Hepatocyte (in vitro differentiated cells): ENCODE measurements around the gene ERC2. TPM values are rescaled to one million over a fixed set of nuclear protein-coding genes. Genes with fewer than 3 reads are reported as not detected.

Source experiments
- DNase-seq: peaks from one replicate; pipeline ENCODE4 v3.0.0-alpha.2; 2016; ENCODE audit warnings: low spot score
- H2AFZ ChIP-seq: fragments of 200-600 bp; sonication (generic); 2 replicates; pipeline ENCODE4 v1.6.0; 2016; ENCODE audit warnings: antibody characterized with exemption, mild to moderate bottlenecking
- H3K27ac ChIP-seq: fragments of 200-600 bp; sonication (generic); 2 replicates; pipeline ENCODE4 v1.5.1; 2016; ENCODE audit warnings: mild to moderate bottlenecking
- H3K27me3 ChIP-seq: fragments of 200-600 bp; sonication (generic); 2 replicates; pipeline ENCODE4 v1.6.1; 2016
- H3K36me3 ChIP-seq: fragments of 200-600 bp; sonication (generic); replicated peaks from 2 replicates; pipeline ENCODE4 v1.5.1; 2016; ENCODE audit warnings: low read depth; ENCODE audit not compliant: insufficient read depth
- H3K4me1 ChIP-seq: fragments of 200-600 bp; sonication (generic); 2 replicates; pipeline ENCODE4 v1.5.1; 2016; ENCODE audit warnings: mild to moderate bottlenecking, moderate library complexity; ENCODE audit not compliant: insufficient read depth
- H3K4me2 ChIP-seq: fragments of 200-600 bp; sonication (generic); 2 replicates; pipeline ENCODE4 v1.6.0; 2016
- H3K4me3 ChIP-seq: fragments of 200-600 bp; sonication (generic); 2 replicates; pipeline ENCODE4 v1.5.1; 2016; ENCODE audit warnings: mild to moderate bottlenecking
- H3K79me2 ChIP-seq: fragments of 200-600 bp; sonication (generic); 2 replicates; pipeline ENCODE4 v1.6.0; 2017; ENCODE audit warnings: mild to moderate bottlenecking
- H3K9me2 ChIP-seq: fragments of 200-600 bp; sonication (generic); replicated peaks from 2 replicates; pipeline ENCODE4 v1.6.0; 2017; ENCODE audit warnings: mild to moderate bottlenecking; ENCODE audit not compliant: insufficient read depth
- H3K9me3 ChIP-seq: fragments of 200-600 bp; sonication (generic); 2 replicates; pipeline ENCODE4 v1.5.1; 2016; ENCODE audit warnings: low read depth, mild to moderate bottlenecking
- H4K20me1 ChIP-seq: fragments of 200-600 bp; sonication (generic); 2 replicates; pipeline ENCODE4 v1.6.0; 2016; ENCODE audit warnings: mild to moderate bottlenecking; ENCODE audit not compliant: insufficient read depth, poor library complexity, severe bottlenecking
- EZH2 ChIP-seq: fragments of 200-600 bp; sonication (generic); IDR thresholded peaks from 2 replicates; pipeline ENCODE4 v1.6.1; 2016; ENCODE audit warnings: antibody characterized with exemption, mild to moderate bottlenecking, borderline replicate concordance
- EZH2phosphoT487 ChIP-seq: fragments of 200-600 bp; sonication (generic); IDR thresholded peaks from one replicate; pipeline ENCODE4 v1.6.1; 2018; ENCODE audit warnings: antibody characterized with exemption, mild to moderate bottlenecking, low read depth, moderate library complexity; ENCODE audit not compliant: unreplicated experiment, severe bottlenecking
- WGBS: methylation state at CpG from one replicate; pipeline ENCODE4 v1.1.6; 2016; ENCODE audit warnings: low lambda C conversion rate; ENCODE audit errors: missing lambda C conversion rate; 5-methylcytosine and 5-hydroxymethylcytosine counted together
- polyA plus RNA-seq: library from polyadenylated mRNA; unstranded; fragments of >200 nt; fragmentation: Nextera tagmentation; extraction: Ambion mirVana; gene quantifications from 2 replicates; pipeline ENCODE4 v1.2.1, GENCODE V29; 2016
- total RNA-seq: library from RNA; depleted of rRNA; stranded (reverse); fragments of >200 nt; gene quantifications from 2 replicates; pipeline ENCODE4 v1.2.3, GENCODE V29; 2014
- TF ChIP-seq, protein P1 (sequence below): fragments of 200-600 bp; sonication (generic); IDR thresholded peaks from 2 replicates; pipeline ENCODE4 v1.5.1; 2016; ENCODE audit warnings: antibody characterized with exemption, mild to moderate bottlenecking; ENCODE audit not compliant: poor library complexity

ERC2 gene
- total and polyA plus RNA-seq, 2 experiments from 2014 or later = 1.2 to 5.3 TPM

DNA sequence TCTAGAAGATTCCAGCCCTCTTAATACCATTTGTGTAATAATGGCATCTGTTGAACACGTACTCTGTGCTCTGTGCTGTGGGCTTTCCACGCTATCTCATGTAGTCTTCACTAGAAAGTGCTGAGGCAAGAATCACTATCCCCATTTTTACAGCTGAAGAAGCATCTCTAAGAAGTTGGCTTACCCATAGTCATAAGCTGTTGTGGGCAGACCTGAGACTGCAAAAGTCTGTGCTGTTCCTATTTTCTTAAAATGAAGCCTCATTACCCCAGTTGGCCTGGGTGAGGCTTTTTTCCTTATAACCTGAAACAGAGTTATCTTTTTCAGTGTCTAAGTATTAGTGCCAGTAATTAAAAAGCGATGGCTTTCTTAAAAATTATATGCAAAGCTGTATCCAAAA is 58.5 kb downstream of the ERC2 start:
- no peaks in the 10 kb centered on the region for H3K9me2 ChIP-seq
- no peaks in the 10 kb centered on the region for H3K36me3 ChIP-seq
- no peak overlapping the region for H3K27ac ChIP-seq
- H3K4me1 ChIP-seq = no peaks in the 10 kb centered on the region
- no peaks in the 10 kb centered on the region for H4K20me1 ChIP-seq
- TF ChIP-seq, protein P1, sequence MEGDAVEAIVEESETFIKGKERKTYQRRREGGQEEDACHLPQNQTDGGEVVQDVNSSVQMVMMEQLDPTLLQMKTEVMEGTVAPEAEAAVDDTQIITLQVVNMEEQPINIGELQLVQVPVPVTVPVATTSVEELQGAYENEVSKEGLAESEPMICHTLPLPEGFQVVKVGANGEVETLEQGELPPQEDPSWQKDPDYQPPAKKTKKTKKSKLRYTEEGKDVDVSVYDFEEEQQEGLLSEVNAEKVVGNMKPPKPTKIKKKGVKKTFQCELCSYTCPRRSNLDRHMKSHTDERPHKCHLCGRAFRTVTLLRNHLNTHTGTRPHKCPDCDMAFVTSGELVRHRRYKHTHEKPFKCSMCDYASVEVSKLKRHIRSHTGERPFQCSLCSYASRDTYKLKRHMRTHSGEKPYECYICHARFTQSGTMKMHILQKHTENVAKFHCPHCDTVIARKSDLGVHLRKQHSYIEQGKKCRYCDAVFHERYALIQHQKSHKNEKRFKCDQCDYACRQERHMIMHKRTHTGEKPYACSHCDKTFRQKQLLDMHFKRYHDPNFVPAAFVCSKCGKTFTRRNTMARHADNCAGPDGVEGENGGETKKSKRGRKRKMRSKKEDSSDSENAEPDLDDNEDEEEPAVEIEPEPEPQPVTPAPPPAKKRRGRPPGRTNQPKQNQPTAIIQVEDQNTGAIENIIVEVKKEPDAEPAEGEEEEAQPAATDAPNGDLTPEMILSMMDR = no peak
- TF ChIP-seq EZH2phosphoT487 (no peak), EZH2 (no peak)
- H2AFZ ChIP-seq = no peak overlapping the region
- no peaks in the 10 kb centered on the region for H3K79me2 ChIP-seq
- H3K4me2 ChIP-seq = no peak overlapping the region
- H3K9me3 ChIP-seq = no peaks in the 10 kb centered on the region
- no peak for DNase-seq
- no peak overlapping the region for H3K4me3 ChIP-seq
- H3K27me3 ChIP-seq = no peaks in the 10 kb centered on the region
- 96% methylated on average over 3 of the region's 3 CpGs for WGBS

- TF ChIP-seq EZH2 (no peak), EZH2phosphoT487 (no peak)
- TF ChIP-seq, protein P1 = no peak
- Histone ChIP-seq H4K20me1 (no peaks in the 10 kb centered on the region), H3K27ac (no peak overlapping the region), H2AFZ (no peak overlapping the region), H3K9me3 (no peaks in the 10 kb centered on the region), H3K4me1 (no peaks in the 10 kb centered on the region), H3K36me3 (no peaks in the 10 kb centered on the region), H3K27me3 (no peaks in the 10 kb centered on the region), H3K9me2 (no peaks in the 10 kb centered on the region), H3K79me2 (no peaks in the 10 kb centered on the region), H3K4me3 (no peak overlapping the region), H3K4me2 (no peak overlapping the region)
- 94% methylated on average over 18 of the region's 18 CpGs for WGBS
- DNase-seq = no peak
Measured at GRCh38 chr3:56408761-56409196, 59.5 kb downstream of the ERC2 start.

- Histone ChIP-seq H3K9me3 (no peaks in the 10 kb centered on the region), H3K4me1 (no peaks in the 10 kb centered on the region), H3K27me3 (no peaks in the 10 kb centered on the region), H3K4me3 (no peak overlapping the region), H2AFZ (no peak overlapping the region), H3K27ac (no peak overlapping the region), H4K20me1 (no peaks in the 10 kb centered on the region), H3K9me2 (no peaks in the 10 kb centered on the region), H3K36me3 (no peaks in the 10 kb centered on the region), H3K4me2 (no peak overlapping the region), H3K79me2 (no peaks in the 10 kb centered on the region)
- DNase-seq = no peak
- TF ChIP-seq EZH2phosphoT487 = no peak
- 67% methylated on average over 4 of the region's 4 CpGs for WGBS
Measured at GRCh38 chr3:56406826-56407515, 61.3 kb downstream of the ERC2 start.

DNA sequence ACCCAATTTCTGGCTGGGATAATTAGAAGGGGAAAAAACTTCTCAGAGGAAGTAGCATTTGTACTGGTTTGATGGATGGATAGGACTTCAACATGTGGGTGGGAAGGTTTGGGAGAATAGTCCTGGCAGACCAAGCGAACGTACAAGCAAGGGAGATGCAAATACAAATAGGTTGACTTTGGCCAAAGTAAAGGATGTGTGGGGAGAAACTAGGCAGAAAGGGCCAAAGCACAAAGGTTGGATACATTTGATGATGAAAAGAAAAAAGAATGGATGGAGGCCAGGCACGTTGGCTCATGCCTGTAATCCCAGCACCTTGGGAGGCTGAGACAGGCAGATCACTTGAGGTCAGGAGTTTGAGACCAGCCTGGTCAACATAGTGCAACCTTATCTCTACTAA is 63.4 kb downstream of the ERC2 start:
- Histone ChIP-seq H3K27ac (no peak overlapping the region), H3K27me3 (no peaks in the 10 kb centered on the region), H3K9me2 (no peaks in the 10 kb centered on the region), H3K79me2 (no peaks in the 10 kb centered on the region), H2AFZ (no peak overlapping the region), H3K4me3 (no peak overlapping the region), H3K36me3 (no peaks in the 10 kb centered on the region), H4K20me1 (no peaks in the 10 kb centered on the region), H3K4me2 (no peak overlapping the region), H3K4me1 (no peaks in the 10 kb centered on the region), H3K9me3 (no peaks in the 10 kb centered on the region)
- TF ChIP-seq EZH2phosphoT487 = no peak
- no peak for TF ChIP-seq EZH2
- TF ChIP-seq, protein P1 = no peak
- 97% methylated on average over 3 of the region's 3 CpGs for WGBS
- DNase-seq = no peak
